ENCODE results near the gene SLC22A17.
A peak's percentile ranks its signal among the peaks of the same experiment; 100 is the strongest.

SLC22A17 gene

GRCh38 chr14:23316300-23316699 is 36.4 kb downstream of the SLC22A17 start:
- no peak overlapping the region for H3K4me3 ChIP-seq (ENCODE audit: low read depth, low read length)

- no peak overlapping the region for H3K4me3 ChIP-seq (ENCODE audit: low read depth, low read length)
Measured at GRCh38 chr14:23310546-23310945, 42.1 kb downstream of the SLC22A17 start.

GRCh38 chr14:23308721-23309445 is 43.8 kb downstream of the SLC22A17 start:
- H3K4me3 ChIP-seq (ENCODE audit: low read depth, low read length), result no peak overlapping the region

GRCh38 chr14:23307687-23308644 is 44.7 kb downstream of the SLC22A17 start:
- peak overlapping the region; percentile 73 for H3K4me3 ChIP-seq (ENCODE audit: low read depth, low read length)

- H3K4me3 ChIP-seq (ENCODE audit: low read depth, low read length), result peak overlapping the region; percentile 73
Measured at GRCh38 chr14:23307146-23307530, 45.5 kb downstream of the SLC22A17 start.

GRCh38 chr14:23306412-23307145 is 46.1 kb downstream of the SLC22A17 start, which contains the start of gene BCL2L2:
Gene BCL2L2 (plus strand): TSS chr14:23306833. CDS start chr14:23307768, 935 bp downstream.
- peak within 1 kb of the TSS; percentile 73 for H3K4me3 ChIP-seq (ENCODE audit: low read depth, low read length)

- H3K4me3 ChIP-seq (ENCODE audit: low read depth, low read length), result peak within 1 kb of the TSS; percentile 60
Measured at GRCh38 chr14:23302290-23303225, 50.1 kb downstream of the SLC22A17 start, which contains the start of gene PPP1R3E. Gene PPP1R3E (minus strand): TSS chr14:23302859. CDS start chr14:23302576, 283 bp downstream.

GRCh38 chr14:23301969-23302289 is 50.8 kb downstream of the SLC22A17 start:
- peak overlapping the region; percentile 60 for H3K4me3 ChIP-seq (ENCODE audit: low read depth, low read length)

GRCh38 chr14:23301288-23301968 is 51.3 kb downstream of the SLC22A17 start:
- H3K4me3 ChIP-seq (ENCODE audit: low read depth, low read length), result peak overlapping the region; percentile 74

GRCh38 chr14:23300687-23301223 is 51.9 kb downstream of the SLC22A17 start:
- H3K4me3 ChIP-seq (ENCODE audit: low read depth, low read length), result peak overlapping the region; percentile 55

GRCh38 chr14:23299986-23300686 is 52.6 kb downstream of the SLC22A17 start:
- H3K4me3 ChIP-seq (ENCODE audit: low read depth, low read length), result peak overlapping the region; percentile 55

GRCh38 chr14:23299211-23299957 is 53.3 kb downstream of the SLC22A17 start:
- no peak overlapping the region for H3K4me3 ChIP-seq (ENCODE audit: low read depth, low read length)

GRCh38 chr14:23297611-23298277 is 54.9 kb downstream of the SLC22A17 start:
- H3K4me3 ChIP-seq (ENCODE audit: low read depth, low read length), result no peak overlapping the region

- no peak overlapping the region for H3K4me3 ChIP-seq (ENCODE audit: low read depth, low read length)
Measured at GRCh38 chr14:23297096-23297495, 55.6 kb downstream of the SLC22A17 start.
